Ishikawa (cell line): Measurements from ENCODE around the gene SNX4.

Experiments used
- CEBPB ChIP-seq: IDR thresholded peaks from 2 replicates; pipeline ENCODE4 v1.6.1; 2012
- CREB1 ChIP-seq: IDR thresholded peaks from 2 replicates; pipeline ENCODE4 v1.6.1; 2012; ENCODE audit warnings: low read depth
- EGR1 ChIP-seq: IDR thresholded peaks from 2 replicates; pipeline ENCODE4 v1.6.1; 2012
- EP300 ChIP-seq: IDR thresholded peaks from 2 replicates; pipeline ENCODE4 v1.6.1; 2012; ENCODE audit warnings: borderline replicate concordance
- FOXM1 ChIP-seq: IDR thresholded peaks from 2 replicates; pipeline ENCODE4 v1.6.1; 2012; ENCODE audit warnings: low read depth, borderline replicate concordance
- MAX ChIP-seq: IDR thresholded peaks from 2 replicates; pipeline ENCODE4 v1.6.1; 2012
- NFIC ChIP-seq: IDR thresholded peaks from 2 replicates; pipeline ENCODE4 v1.6.1; 2012
- RAD21 ChIP-seq: IDR thresholded peaks from 2 replicates; pipeline ENCODE4 v1.6.1; 2012; ENCODE audit warnings: low read depth
- REST ChIP-seq: IDR thresholded peaks from 2 replicates; pipeline ENCODE4 v1.6.1; 2012; ENCODE audit warnings: low read depth, mild to moderate bottlenecking
- TAF1 ChIP-seq: IDR thresholded peaks from 2 replicates; pipeline ENCODE4 v1.6.1; 2012; ENCODE audit warnings: low read depth, mild to moderate bottlenecking
- TCF12 ChIP-seq: IDR thresholded peaks from 2 replicates; pipeline ENCODE4 v1.6.1; 2012; ENCODE audit warnings: low read depth
- TEAD4 ChIP-seq: IDR thresholded peaks from 2 replicates; pipeline ENCODE4 v1.6.1; 2012
- YY1 ChIP-seq: IDR thresholded peaks from 2 replicates; pipeline ENCODE4 v1.6.1; 2012; ENCODE audit warnings: low read depth
- ZBTB7A ChIP-seq: IDR thresholded peaks from 2 replicates; pipeline ENCODE4 v1.6.1; 2012; ENCODE audit warnings: low read depth
- TF ChIP-seq, protein P1 (sequence below): IDR thresholded peaks from 2 replicates; pipeline ENCODE4 v1.6.1; 2012

SNX4 gene

DNA sequence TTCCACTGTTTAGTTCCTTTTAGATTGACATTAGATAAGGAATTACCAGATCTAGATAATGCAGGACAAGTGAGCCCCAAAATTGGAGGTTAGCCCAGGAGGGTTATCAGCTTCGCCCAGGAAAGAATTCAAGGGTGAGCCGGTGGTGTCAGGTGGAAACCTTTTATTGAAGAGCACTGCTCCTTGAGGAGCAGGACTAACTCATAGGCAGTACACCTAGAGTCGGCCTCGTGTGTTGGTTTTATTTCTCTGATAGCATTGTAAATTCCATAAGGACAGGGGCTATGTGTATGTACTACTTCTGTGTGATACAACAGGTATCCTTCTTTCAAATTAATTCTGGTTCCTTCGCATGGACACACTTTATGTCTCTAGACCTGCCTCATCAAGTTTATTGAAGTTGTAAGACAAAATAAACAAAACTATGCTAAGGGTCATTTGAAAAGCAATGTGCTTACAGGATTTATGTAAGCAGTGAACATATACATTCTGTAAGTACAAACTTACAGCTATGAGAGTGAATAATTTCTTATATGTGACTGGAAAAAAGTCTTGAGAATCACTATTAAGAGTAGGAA is 57.2 kb downstream of the SNX4 start:
- TF ChIP-seq YY1 (no peak), NFIC (no peak), TAF1 (no peak), RAD21 (no peak), TEAD4 (no peak), EP300 (no peak), REST (no peak), MAX (no peak), FOXM1 (no peak), CREB1 (no peak), EGR1 (no peak), ZBTB7A (no peak), CEBPB (no peak), TCF12 (no peak)
- TF ChIP-seq, protein P1, sequence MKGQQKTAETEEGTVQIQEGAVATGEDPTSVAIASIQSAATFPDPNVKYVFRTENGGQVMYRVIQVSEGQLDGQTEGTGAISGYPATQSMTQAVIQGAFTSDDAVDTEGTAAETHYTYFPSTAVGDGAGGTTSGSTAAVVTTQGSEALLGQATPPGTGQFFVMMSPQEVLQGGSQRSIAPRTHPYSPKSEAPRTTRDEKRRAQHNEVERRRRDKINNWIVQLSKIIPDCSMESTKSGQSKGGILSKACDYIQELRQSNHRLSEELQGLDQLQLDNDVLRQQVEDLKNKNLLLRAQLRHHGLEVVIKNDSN = no peak

DNA sequence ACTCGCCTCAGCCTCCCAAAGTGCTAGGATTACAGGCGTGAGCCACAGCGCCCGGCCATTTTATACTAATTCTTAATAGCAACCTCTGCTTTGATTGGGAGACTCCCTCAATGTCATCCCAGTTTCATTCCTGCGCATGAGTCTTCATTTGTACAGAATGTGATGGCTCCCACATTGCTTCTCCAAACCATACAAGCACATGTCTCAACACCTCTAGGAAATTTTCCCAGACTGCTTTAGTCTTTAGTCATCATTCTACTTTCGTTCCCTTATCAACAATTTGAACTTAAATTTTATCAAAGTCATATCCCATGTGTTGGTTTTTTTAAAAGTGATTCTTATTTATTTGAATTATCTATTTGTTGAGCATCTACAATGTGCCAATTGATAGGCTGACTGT is 58.1 kb downstream of the SNX4 start:
- TF ChIP-seq FOXM1 (no peak), TCF12 (no peak), MAX (no peak), EGR1 (no peak), TAF1 (no peak), REST (no peak), NFIC (no peak), CREB1 (no peak), YY1 (no peak), RAD21 (no peak), EP300 (no peak), CEBPB (no peak), TEAD4 (no peak), ZBTB7A (no peak)
- TF ChIP-seq, protein P1 = no peak

GRCh38 chr3:125460233-125460632 is 59.8 kb downstream of the SNX4 start:
- TF ChIP-seq, protein P1 = no peak
- TF ChIP-seq FOXM1 = no peak
- no peak for TF ChIP-seq REST
- TF ChIP-seq CEBPB = no peak
- no peak for TF ChIP-seq EGR1
- TF ChIP-seq CREB1 = no peak

GRCh38 chr3:125443923-125444322 is 76.1 kb downstream of the SNX4 start:
- no peak for TF ChIP-seq ZBTB7A
- no peak for TF ChIP-seq CREB1
- no peak for TF ChIP-seq REST
- TF ChIP-seq, protein P1 = no peak
- TF ChIP-seq CEBPB = no peak
- no peak for TF ChIP-seq FOXM1
- no peak for TF ChIP-seq RAD21
- TF ChIP-seq TAF1 = no peak
